ENCODE measurements around the gene NEUROD4. TPM values are rescaled to one million over a fixed set of nuclear protein-coding genes. Genes with fewer than 3 reads are reported as not detected.

The NEUROD4 gene
- total RNA-seq, 1 donor from 2014 or later: 6.9 TPM

GRCh38 chr12:54997929-54998522, 21.7 kb upstream of the NEUROD4 start:
- Mint-ChIP-seq H3K4me1 (peaks cover 11% of the 10 kb centered on the region), H3K9me3 (no peaks in the 10 kb centered on the region), H3K36me3 (ENCODE audit: low read depth) (no peaks in the 10 kb centered on the region), H3K27me3 (ENCODE audit: low read depth) (peaks cover 7% of the 10 kb centered on the region), H3K27ac (ENCODE audit: unreplicated experiment) (no peak overlapping the region), H3K4me3 (no peak overlapping the region)
- DNase-seq (ENCODE audit: low read depth, low spot score): no peak
- no peak for TF ChIP-seq CTCF (conservative IDR thresholded peaks at IDR 0.05)

GRCh38 chr12:54998958-54999510, 20.7 kb upstream of the NEUROD4 start:
- no peak for TF ChIP-seq CTCF (conservative IDR thresholded peaks at IDR 0.05)
- Mint-ChIP-seq H3K27me3 (ENCODE audit: low read depth) (peaks cover 7% of the 10 kb centered on the region), H3K9me3 (no peaks in the 10 kb centered on the region), H3K27ac (ENCODE audit: unreplicated experiment) (no peak overlapping the region), H3K4me3 (no peak overlapping the region), H3K4me1 (peaks cover 11% of the 10 kb centered on the region), H3K36me3 (ENCODE audit: low read depth) (no peaks in the 10 kb centered on the region)
- no peak for DNase-seq (ENCODE audit: low read depth, low spot score)

- peaks cover 11% of the 10 kb centered on the region for H3K4me1 Mint-ChIP-seq
- TF ChIP-seq CTCF (conservative IDR thresholded peaks at IDR 0.05): no peak
- no peak overlapping the region for H3K27ac Mint-ChIP-seq (ENCODE audit: unreplicated experiment)
- H3K9me3 Mint-ChIP-seq: peaks cover 4% of the 10 kb centered on the region
- peaks cover 8% of the 10 kb centered on the region for H3K27me3 Mint-ChIP-seq (ENCODE audit: low read depth)
- no peak overlapping the region for H3K4me3 Mint-ChIP-seq
- no peak for DNase-seq (ENCODE audit: low read depth, low spot score)
- no peaks in the 10 kb centered on the region for H3K36me3 Mint-ChIP-seq (ENCODE audit: low read depth)
Measured at GRCh38 chr12:55001198-55001868, 18.4 kb upstream of the NEUROD4 start.

GRCh38 chr12:55002355-55002754, 17.4 kb upstream of the NEUROD4 start:
- DNase-seq (ENCODE audit: low read depth, low spot score): no peak
- TF ChIP-seq CTCF (conservative IDR thresholded peaks at IDR 0.05): no peak
- peaks cover 8% of the 10 kb centered on the region for H3K27me3 Mint-ChIP-seq (ENCODE audit: low read depth)
- H3K9me3 Mint-ChIP-seq: peaks cover 4% of the 10 kb centered on the region
- H3K36me3 Mint-ChIP-seq (ENCODE audit: low read depth): no peaks in the 10 kb centered on the region
- H3K4me1 Mint-ChIP-seq: peaks cover 11% of the 10 kb centered on the region
- no peak overlapping the region for H3K4me3 Mint-ChIP-seq
- H3K27ac Mint-ChIP-seq (ENCODE audit: unreplicated experiment): no peak overlapping the region

- peaks cover 14% of the 10 kb centered on the region for H3K4me1 Mint-ChIP-seq
- H3K27ac Mint-ChIP-seq (ENCODE audit: unreplicated experiment): peak overlapping the region; percentile 16
Measured at GRCh38 chr12:55008944-55009585, 10.7 kb upstream of the NEUROD4 start.

More at GRCh38 chr12:55008944-55009585, 10.7 kb upstream of the NEUROD4 start:
- no peak for TF ChIP-seq CTCF (conservative IDR thresholded peaks at IDR 0.05)
- Mint-ChIP-seq H3K4me3 (no peak overlapping the region), H3K36me3 (ENCODE audit: low read depth) (no peaks in the 10 kb centered on the region), H3K9me3 (peaks cover 4% of the 10 kb centered on the region), H3K27me3 (ENCODE audit: low read depth) (peaks cover 3% of the 10 kb centered on the region)
- no peak for DNase-seq (ENCODE audit: low read depth, low spot score)

Data from neural crest cell (in vitro differentiated cells).